ENCODE data around the gene GBP4. TPM values are rescaled to one million over a fixed set of nuclear protein-coding genes. Genes with fewer than 3 reads are reported as not detected.

GBP4 gene
- total RNA-seq, 1 donor from 2014 or later = 0.89 TPM

GRCh38 chr1:89176971-89177370 is 21.8 kb downstream of the GBP4 start:
- Mint-ChIP-seq H3K4me1 (ENCODE audit: unreplicated experiment) (no peaks in the 10 kb centered on the region), H3K4me3 (no peak overlapping the region), H3K27me3 (no peaks in the 10 kb centered on the region), H3K36me3 (no peaks in the 10 kb centered on the region), H3K27ac (no peak overlapping the region), H3K9me3 (no peaks in the 10 kb centered on the region)
- TF ChIP-seq CTCF (conservative IDR thresholded peaks at IDR 0.05) = no peak
- no peak for DNase-seq (ENCODE audit: extremely low spot score, unreplicated experiment)

- DNase-seq (ENCODE audit: extremely low spot score, unreplicated experiment) = no peak
- Mint-ChIP-seq H3K27me3 (no peaks in the 10 kb centered on the region), H3K9me3 (no peaks in the 10 kb centered on the region), H3K4me1 (ENCODE audit: unreplicated experiment) (no peaks in the 10 kb centered on the region), H3K4me3 (no peak within 1 kb of the TSS), H3K27ac (no peak within 1 kb of the TSS), H3K36me3 (no peaks in the 10 kb centered on the region)
- TF ChIP-seq CTCF (conservative IDR thresholded peaks at IDR 0.05) = no peak
Observed at GRCh38 chr1:89175601-89176256, 23.0 kb downstream of the GBP4 start, which contains the start of gene GBP7. GBP7 (minus strand) TSS chr1:89176003; CDS start chr1:89171935, 4,068 bp downstream.

GRCh38 chr1:89174491-89174890 is 24.3 kb downstream of the GBP4 start:
- no peaks in the 10 kb centered on the region for H3K27me3 Mint-ChIP-seq
- no peaks in the 10 kb centered on the region for H3K36me3 Mint-ChIP-seq
- no peaks in the 10 kb centered on the region for H3K9me3 Mint-ChIP-seq
- H3K4me1 Mint-ChIP-seq (ENCODE audit: unreplicated experiment) = no peaks in the 10 kb centered on the region
- TF ChIP-seq CTCF (conservative IDR thresholded peaks at IDR 0.05) = no peak
- no peak overlapping the region for H3K27ac Mint-ChIP-seq
- H3K4me3 Mint-ChIP-seq = no peak overlapping the region
- no peak for DNase-seq (ENCODE audit: extremely low spot score, unreplicated experiment)

GRCh38 chr1:89172468-89173143 is 26.1 kb downstream of the GBP4 start:
- Mint-ChIP-seq H3K9me3 (no peaks in the 10 kb centered on the region), H3K27ac (no peak overlapping the region), H3K4me1 (ENCODE audit: unreplicated experiment) (no peaks in the 10 kb centered on the region), H3K27me3 (no peaks in the 10 kb centered on the region), H3K36me3 (no peaks in the 10 kb centered on the region), H3K4me3 (no peak overlapping the region)
- no peak for DNase-seq (ENCODE audit: extremely low spot score, unreplicated experiment)
- no peak for TF ChIP-seq CTCF (conservative IDR thresholded peaks at IDR 0.05)

- H3K36me3 Mint-ChIP-seq = no peaks in the 10 kb centered on the region
- H3K4me3 Mint-ChIP-seq = no peak overlapping the region
- H3K27ac Mint-ChIP-seq = no peak overlapping the region
- H3K4me1 Mint-ChIP-seq (ENCODE audit: unreplicated experiment) = no peaks in the 10 kb centered on the region
- no peaks in the 10 kb centered on the region for H3K27me3 Mint-ChIP-seq
- H3K9me3 Mint-ChIP-seq = no peaks in the 10 kb centered on the region
- no peak for DNase-seq (ENCODE audit: extremely low spot score, unreplicated experiment)
- no peak for TF ChIP-seq CTCF (conservative IDR thresholded peaks at IDR 0.05)
Observed at GRCh38 chr1:89171067-89171438, 27.7 kb downstream of the GBP4 start.

Data from type B pancreatic cell (in vitro differentiated cells).